Fibroblast of lung (primary cell): Measurements from ENCODE around the gene VTI1A. TPM values are rescaled to one million over a fixed set of nuclear protein-coding genes. Genes with fewer than 3 reads are reported as not detected.

ENCODE experiments used
- DNase-seq, 2 donors: peaks; one replicate each; pipeline versions ENCODE4 v3.0.0 to v3.0.0-alpha.2; 2010; ENCODE audit warnings: low read depth in 2 of 2
- H2AFZ ChIP-seq: 2 replicates; pipeline ENCODE4 v1.5.1; 2012; ENCODE audit warnings: low read length, control low read depth, inconsistent platforms
- H3K27ac ChIP-seq: 2 replicates; pipeline ENCODE4 v1.5.1; 2011; ENCODE audit warnings: low read length, control low read depth; ENCODE audit not compliant: insufficient read depth
- H3K27me3 ChIP-seq: 2 replicates; pipeline ENCODE4 v1.5.1; 2011; ENCODE audit warnings: mild to moderate bottlenecking, low read length; ENCODE audit not compliant: control insufficient read depth, insufficient read depth
- H3K36me3 ChIP-seq: 2 replicates; pipeline ENCODE4 v1.5.1; 2011; ENCODE audit warnings: low read length; ENCODE audit not compliant: control insufficient read depth, insufficient read depth
- H3K4me1 ChIP-seq: 2 replicates; pipeline ENCODE4 v1.5.1; 2011; ENCODE audit warnings: low read length; ENCODE audit not compliant: control insufficient read depth, insufficient read depth; ENCODE audit errors: extremely low read depth
- H3K4me2 ChIP-seq: 2 replicates; pipeline ENCODE4 v1.5.1; 2011; ENCODE audit warnings: low read length, control low read depth; ENCODE audit not compliant: insufficient read depth; ENCODE audit errors: extremely low read depth
- H3K4me3 ChIP-seq, 4 experiments: fragments of 200-600 bp in 1 of 4; sonication (generic) in 1 of 4; replicated peaks in 1 of 4; 2 replicates each; pipeline ENCODE4 v1.5.1; 2011 to 2016; ENCODE audit warnings: low read length in 4 of 4, low read depth in 3 of 4, mild to moderate bottlenecking in 3 of 4, control low read depth in 2 of 4, inconsistent platforms in 1 of 4, mixed read lengths in 1 of 4; ENCODE audit not compliant: insufficient read depth in 1 of 4; ENCODE audit errors: control extremely low read depth in 1 of 4
- H3K79me2 ChIP-seq: 2 replicates; pipeline ENCODE4 v1.5.1; 2012; ENCODE audit warnings: mild to moderate bottlenecking, low read length, inconsistent platforms; ENCODE audit not compliant: control insufficient read depth, insufficient read depth
- H3K9ac ChIP-seq: 2 replicates; pipeline ENCODE4 v1.5.1; 2011; ENCODE audit warnings: mild to moderate bottlenecking, low read length, control low read depth; ENCODE audit not compliant: insufficient read depth
- H3K9me3 ChIP-seq: 2 replicates; pipeline ENCODE4 v1.5.1; 2012; ENCODE audit warnings: low read depth, low read length; ENCODE audit not compliant: control insufficient read depth, insufficient read depth
- H4K20me1 ChIP-seq: 2 replicates; pipeline ENCODE4 v1.5.1; 2011; ENCODE audit warnings: low read length; ENCODE audit not compliant: control insufficient read depth, insufficient read depth; ENCODE audit errors: extremely low read depth
- CTCF ChIP-seq, 2 donors: IDR thresholded peaks in 1 of 2; conservative IDR thresholded peaks in 1 of 2; 1 replicate in 1 of 2; 2 replicates in 1 of 2; pipeline ENCODE4 v1.5.1; 2011 to 2012; ENCODE audit warnings: low read length in 2 of 2, control low read depth in 1 of 2, inconsistent platforms in 1 of 2, low read depth in 1 of 2, mild to moderate bottlenecking in 1 of 2
- EZH2 ChIP-seq: IDR thresholded peaks from 2 replicates; pipeline ENCODE4 v1.5.1; 2012; ENCODE audit warnings: low read length, control low read depth, mild to moderate bottlenecking; ENCODE audit errors: missing control alignments
- polyA plus RNA-seq, 2 donors: library from polyadenylated mRNA; depleted of rRNA in 1 of 2; stranded (reverse) in 1 of 2; unstranded in 1 of 2; fragments of >200 nt; gene quantifications; 2 replicates each; pipeline ENCODE4 v1.2.1, GENCODE V29; 2011 to 2012; ENCODE audit warnings: missing spikeins in 1 of 2
- total RNA-seq: library from RNA; depleted of rRNA; stranded (reverse); fragments of >200 nt; gene quantifications from 2 replicates; pipeline ENCODE4 v1.2.1, GENCODE V29; 2014

Gene VTI1A
- total and polyA plus RNA-seq, 2 donors (not counting 1 experiment from before 2014, with no cell fraction given): 19.1 to 30.9 TPM

- Histone ChIP-seq H3K79me2 (no peaks in the 10 kb centered on the region), H3K9ac (no peak overlapping the region), H3K36me3 (no peaks in the 10 kb centered on the region), H3K4me2 (no peak overlapping the region), H2AFZ (no peak overlapping the region), H3K4me3 (no peak overlapping the region), H4K20me1 (no peaks in the 10 kb centered on the region), H3K4me1 (no peaks in the 10 kb centered on the region), H3K9me3 (no peaks in the 10 kb centered on the region), H3K27me3 (no peaks in the 10 kb centered on the region), H3K27ac (no peak overlapping the region)
- DNase-seq: no peak
- no peak for TF ChIP-seq CTCF (conservative IDR thresholded peaks at IDR 0.05 in 1 of 2, IDR thresholded peaks at IDR 0.05 in 1 of 2; ENCODE audit: low read depth in 1 of 2, low read length in 2 of 2)
- no peak for TF ChIP-seq EZH2
Observed at GRCh38 chr10:112843623-112844022, 396.6 kb downstream of the VTI1A start.

GRCh38 chr10:112844681-112845544 lies 397.9 kb downstream of the VTI1A start:
- no peaks in the 10 kb centered on the region for H3K4me1 ChIP-seq
- no peak overlapping the region for H3K27ac ChIP-seq
- H3K4me3 ChIP-seq: no peak overlapping the region
- H3K9ac ChIP-seq: no peak overlapping the region
- no peak for DNase-seq
- H3K36me3 ChIP-seq: no peaks in the 10 kb centered on the region
- H3K4me2 ChIP-seq: no peak overlapping the region
- TF ChIP-seq CTCF (conservative IDR thresholded peaks at IDR 0.05 in 1 of 2, IDR thresholded peaks at IDR 0.05 in 1 of 2; ENCODE audit: low read depth in 1 of 2, low read length in 2 of 2): no peak
- TF ChIP-seq EZH2: no peak
- no peaks in the 10 kb centered on the region for H3K9me3 ChIP-seq
- no peaks in the 10 kb centered on the region for H3K79me2 ChIP-seq
- no peaks in the 10 kb centered on the region for H3K27me3 ChIP-seq
- H2AFZ ChIP-seq: no peak overlapping the region
- no peaks in the 10 kb centered on the region for H4K20me1 ChIP-seq

GRCh38 chr10:112847778-112848177 lies 400.8 kb downstream of the VTI1A start:
- H3K9me3 ChIP-seq: no peaks in the 10 kb centered on the region
- no peak for DNase-seq
- no peaks in the 10 kb centered on the region for H3K27me3 ChIP-seq

More at GRCh38 chr10:112847778-112848177, 400.8 kb downstream of the VTI1A start:
- H3K27ac ChIP-seq: no peak overlapping the region
- H2AFZ ChIP-seq: no peak overlapping the region
- no peak overlapping the region for H3K4me2 ChIP-seq
- TF ChIP-seq CTCF (conservative IDR thresholded peaks at IDR 0.05 in 1 of 2, IDR thresholded peaks at IDR 0.05 in 1 of 2; ENCODE audit: low read depth in 1 of 2, low read length in 2 of 2): no peak
- no peak for TF ChIP-seq EZH2
- H3K36me3 ChIP-seq: no peaks in the 10 kb centered on the region
- no peaks in the 10 kb centered on the region for H3K79me2 ChIP-seq
- no peaks in the 10 kb centered on the region for H3K4me1 ChIP-seq
- no peak overlapping the region for H3K4me3 ChIP-seq
- no peaks in the 10 kb centered on the region for H4K20me1 ChIP-seq
- no peak overlapping the region for H3K9ac ChIP-seq
